ENCODE results near the gene CACNA2D1.

DNA sequence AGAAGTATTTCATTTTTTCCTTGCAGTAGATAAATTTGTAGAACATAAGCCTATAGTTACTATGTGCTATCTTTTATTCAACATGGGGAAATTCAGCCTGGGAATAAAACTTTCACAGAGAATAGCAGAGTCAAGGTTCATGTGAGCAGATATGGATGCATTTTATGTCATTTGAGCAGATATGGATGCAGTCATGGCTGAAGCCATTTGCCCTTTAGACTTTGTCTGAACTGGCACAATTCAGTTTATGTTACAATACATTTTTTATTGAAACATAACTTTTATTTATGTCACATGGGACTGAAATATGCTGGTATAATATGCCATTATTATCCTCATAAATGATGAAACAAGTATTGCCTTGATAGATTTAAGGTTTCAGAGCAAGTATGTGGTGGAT is 231.1 kb downstream of the CACNA2D1 start:
- TF ChIP-seq YY1 (IDR thresholded peaks at IDR 0.05; ENCODE audit: low read depth): no peak
- TF ChIP-seq, protein P1, sequence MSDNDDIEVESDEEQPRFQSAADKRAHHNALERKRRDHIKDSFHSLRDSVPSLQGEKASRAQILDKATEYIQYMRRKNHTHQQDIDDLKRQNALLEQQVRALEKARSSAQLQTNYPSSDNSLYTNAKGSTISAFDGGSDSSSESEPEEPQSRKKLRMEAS (IDR thresholded peaks at IDR 0.05): no peak
- TF ChIP-seq TAF1 (IDR thresholded peaks at IDR 0.05; ENCODE audit: low read depth): no peak
- no peak for TF ChIP-seq FOXM1 (IDR thresholded peaks at IDR 0.05; ENCODE audit: borderline replicate concordance, low read depth)
- no peak for TF ChIP-seq EP300 (IDR thresholded peaks at IDR 0.05; ENCODE audit: borderline replicate concordance)
- no peak for TF ChIP-seq CEBPB (IDR thresholded peaks at IDR 0.05)
- no peak for TF ChIP-seq TEAD4 (IDR thresholded peaks at IDR 0.05)
- TF ChIP-seq RAD21 (IDR thresholded peaks at IDR 0.05; ENCODE audit: low read depth): no peak
- no peak for TF ChIP-seq ZBTB7A (IDR thresholded peaks at IDR 0.05; ENCODE audit: low read depth)
- TF ChIP-seq CREB1 (IDR thresholded peaks at IDR 0.05; ENCODE audit: low read depth): no peak
- TF ChIP-seq, protein P2, sequence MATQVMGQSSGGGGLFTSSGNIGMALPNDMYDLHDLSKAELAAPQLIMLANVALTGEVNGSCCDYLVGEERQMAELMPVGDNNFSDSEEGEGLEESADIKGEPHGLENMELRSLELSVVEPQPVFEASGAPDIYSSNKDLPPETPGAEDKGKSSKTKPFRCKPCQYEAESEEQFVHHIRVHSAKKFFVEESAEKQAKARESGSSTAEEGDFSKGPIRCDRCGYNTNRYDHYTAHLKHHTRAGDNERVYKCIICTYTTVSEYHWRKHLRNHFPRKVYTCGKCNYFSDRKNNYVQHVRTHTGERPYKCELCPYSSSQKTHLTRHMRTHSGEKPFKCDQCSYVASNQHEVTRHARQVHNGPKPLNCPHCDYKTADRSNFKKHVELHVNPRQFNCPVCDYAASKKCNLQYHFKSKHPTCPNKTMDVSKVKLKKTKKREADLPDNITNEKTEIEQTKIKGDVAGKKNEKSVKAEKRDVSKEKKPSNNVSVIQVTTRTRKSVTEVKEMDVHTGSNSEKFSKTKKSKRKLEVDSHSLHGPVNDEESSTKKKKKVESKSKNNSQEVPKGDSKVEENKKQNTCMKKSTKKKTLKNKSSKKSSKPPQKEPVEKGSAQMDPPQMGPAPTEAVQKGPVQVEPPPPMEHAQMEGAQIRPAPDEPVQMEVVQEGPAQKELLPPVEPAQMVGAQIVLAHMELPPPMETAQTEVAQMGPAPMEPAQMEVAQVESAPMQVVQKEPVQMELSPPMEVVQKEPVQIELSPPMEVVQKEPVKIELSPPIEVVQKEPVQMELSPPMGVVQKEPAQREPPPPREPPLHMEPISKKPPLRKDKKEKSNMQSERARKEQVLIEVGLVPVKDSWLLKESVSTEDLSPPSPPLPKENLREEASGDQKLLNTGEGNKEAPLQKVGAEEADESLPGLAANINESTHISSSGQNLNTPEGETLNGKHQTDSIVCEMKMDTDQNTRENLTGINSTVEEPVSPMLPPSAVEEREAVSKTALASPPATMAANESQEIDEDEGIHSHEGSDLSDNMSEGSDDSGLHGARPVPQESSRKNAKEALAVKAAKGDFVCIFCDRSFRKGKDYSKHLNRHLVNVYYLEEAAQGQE (IDR thresholded peaks at IDR 0.05; ENCODE audit: low read depth): no peak
- no peak for TF ChIP-seq EGR1 (IDR thresholded peaks at IDR 0.05)
- TF ChIP-seq TCF12 (IDR thresholded peaks at IDR 0.05; ENCODE audit: low read depth): no peak

All from Ishikawa (cell line).